CD4-positive, alpha-beta T cell treated with Interferon alpha-2 for 1 hour (primary cell): ENCODE results near the gene DBN1.

ENCODE experiments used
- DNase-seq, 2 donors: peaks; one replicate each; pipeline ENCODE4 v3.0.0-alpha.2; 2020 to 2022

Gene DBN1

GRCh38 chr5:177455036-177455660 lies 18.3 kb downstream of the DBN1 start:
- peak; percentile 90 to 93 for DNase-seq

GRCh38 chr5:177454397-177455035 lies 18.9 kb downstream of the DBN1 start:
- DNase-seq = peak; percentile 94 to 97

GRCh38 chr5:177453852-177454396 lies 19.5 kb downstream of the DBN1 start:
- peak in 1 of 2 donors; percentile 50 for DNase-seq

- no peak for DNase-seq
Observed at GRCh38 chr5:177452688-177453638, 20.5 kb downstream of the DBN1 start.

GRCh38 chr5:177450667-177451424 lies 22.6 kb downstream of the DBN1 start:
- no peak for DNase-seq

GRCh38 chr5:177449140-177450061 lies 24.0 kb downstream of the DBN1 start:
- DNase-seq = no peak

GRCh38 chr5:177448244-177448950 lies 25.0 kb downstream of the DBN1 start:
- no peak for DNase-seq

- peak in 1 of 2 donors; percentile 31 for DNase-seq
Observed at GRCh38 chr5:177447611-177448243, 25.7 kb downstream of the DBN1 start.

GRCh38 chr5:177447066-177447610 lies 26.3 kb downstream of the DBN1 start:
- DNase-seq = peak; percentile 78 to 87

GRCh38 chr5:177446200-177447065 lies 27.0 kb downstream of the DBN1 start, which contains the start of gene PRR7:
Gene PRR7 (plus strand): TSS chr5:177446814. CDS start chr5:177455068, 8,254 bp downstream.
- peak; percentile 70 to 84 for DNase-seq

- no peak for DNase-seq
Observed at GRCh38 chr5:177445917-177446199, 27.6 kb downstream of the DBN1 start.

- peak in 1 of 2 donors; percentile 61 for DNase-seq
Observed at GRCh38 chr5:177445052-177445916, 28.1 kb downstream of the DBN1 start.

GRCh38 chr5:177444106-177445051 lies 29.1 kb downstream of the DBN1 start:
- peak in 1 of 2 donors; percentile 59 for DNase-seq

- no peak for DNase-seq
Observed at GRCh38 chr5:177443144-177443983, 30.1 kb downstream of the DBN1 start.

GRCh38 chr5:177442066-177442826 lies 31.2 kb downstream of the DBN1 start:
- no peak for DNase-seq
